Erythroblast (primary cell): Measurements from ENCODE around the gene IL3RA.
"Not testable (repeated sequence)": the region's sequence is repeated elsewhere in the genome, so short reads cannot be mapped to it uniquely, and the experiment has no call there.

Experiments used
- GATA1 ChIP-seq: IDR thresholded peaks from 2 replicates; pipeline ENCODE4 v1.6.1; 2011; ENCODE audit warnings: low read depth, mild to moderate bottlenecking, control low read depth, low read length, moderate library complexity
- POLR2A ChIP-seq: IDR thresholded peaks from 2 replicates; pipeline ENCODE4 v1.6.1; 2011; ENCODE audit warnings: mild to moderate bottlenecking, low read length

GRCh38 chrX:1297591-1297990 lies 39.0 kb upstream of the IL3RA start:
- TF ChIP-seq POLR2A, GATA1: not testable (repeated sequence)
